Measurements from ENCODE around the gene SPDYE2.
"Not testable (repeated sequence)": the region's sequence is repeated elsewhere in the genome, so short reads cannot be mapped to it uniquely, and the experiment has no call there.

- TF ChIP-seq, protein P1, sequence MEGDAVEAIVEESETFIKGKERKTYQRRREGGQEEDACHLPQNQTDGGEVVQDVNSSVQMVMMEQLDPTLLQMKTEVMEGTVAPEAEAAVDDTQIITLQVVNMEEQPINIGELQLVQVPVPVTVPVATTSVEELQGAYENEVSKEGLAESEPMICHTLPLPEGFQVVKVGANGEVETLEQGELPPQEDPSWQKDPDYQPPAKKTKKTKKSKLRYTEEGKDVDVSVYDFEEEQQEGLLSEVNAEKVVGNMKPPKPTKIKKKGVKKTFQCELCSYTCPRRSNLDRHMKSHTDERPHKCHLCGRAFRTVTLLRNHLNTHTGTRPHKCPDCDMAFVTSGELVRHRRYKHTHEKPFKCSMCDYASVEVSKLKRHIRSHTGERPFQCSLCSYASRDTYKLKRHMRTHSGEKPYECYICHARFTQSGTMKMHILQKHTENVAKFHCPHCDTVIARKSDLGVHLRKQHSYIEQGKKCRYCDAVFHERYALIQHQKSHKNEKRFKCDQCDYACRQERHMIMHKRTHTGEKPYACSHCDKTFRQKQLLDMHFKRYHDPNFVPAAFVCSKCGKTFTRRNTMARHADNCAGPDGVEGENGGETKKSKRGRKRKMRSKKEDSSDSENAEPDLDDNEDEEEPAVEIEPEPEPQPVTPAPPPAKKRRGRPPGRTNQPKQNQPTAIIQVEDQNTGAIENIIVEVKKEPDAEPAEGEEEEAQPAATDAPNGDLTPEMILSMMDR (IDR thresholded peaks at IDR 0.05): not testable (repeated sequence)
- not testable (repeated sequence) for TF ChIP-seq POLR2A, POLR2AphosphoS5 (IDR thresholded peaks at IDR 0.05)
Measured at GRCh38 chr7:102542083-102542482, 8.9 kb upstream of the SPDYE2 start.

Measured in stomach (tissue), 4 donors.